Fibroblast of lung (primary cell): ENCODE measurements around the gene ABL2. TPM values are rescaled to one million over a fixed set of nuclear protein-coding genes. Genes with fewer than 3 reads are reported as not detected.

Source experiments
- DNase-seq, 2 donors: peaks; one replicate each; pipeline versions ENCODE4 v3.0.0 to v3.0.0-alpha.2; 2010; ENCODE audit warnings: low read depth in 2 of 2
- H2AFZ ChIP-seq: 2 replicates; pipeline ENCODE4 v1.5.1; 2012; ENCODE audit warnings: low read length, control low read depth, inconsistent platforms
- H3K27ac ChIP-seq: 2 replicates; pipeline ENCODE4 v1.5.1; 2011; ENCODE audit warnings: low read length, control low read depth; ENCODE audit not compliant: insufficient read depth
- H3K27me3 ChIP-seq: 2 replicates; pipeline ENCODE4 v1.5.1; 2011; ENCODE audit warnings: mild to moderate bottlenecking, low read length; ENCODE audit not compliant: control insufficient read depth, insufficient read depth
- H3K36me3 ChIP-seq: 2 replicates; pipeline ENCODE4 v1.5.1; 2011; ENCODE audit warnings: low read length; ENCODE audit not compliant: control insufficient read depth, insufficient read depth
- H3K4me1 ChIP-seq: 2 replicates; pipeline ENCODE4 v1.5.1; 2011; ENCODE audit warnings: low read length; ENCODE audit not compliant: control insufficient read depth, insufficient read depth; ENCODE audit errors: extremely low read depth
- H3K4me2 ChIP-seq: 2 replicates; pipeline ENCODE4 v1.5.1; 2011; ENCODE audit warnings: low read length, control low read depth; ENCODE audit not compliant: insufficient read depth; ENCODE audit errors: extremely low read depth
- H3K4me3 ChIP-seq, 4 experiments: fragments of 200-600 bp in 1 of 4; sonication (generic) in 1 of 4; replicated peaks in 1 of 4; 2 replicates each; pipeline ENCODE4 v1.5.1; 2011 to 2016; ENCODE audit warnings: low read length in 4 of 4, low read depth in 3 of 4, mild to moderate bottlenecking in 3 of 4, control low read depth in 2 of 4, inconsistent platforms in 1 of 4, mixed read lengths in 1 of 4; ENCODE audit not compliant: insufficient read depth in 1 of 4; ENCODE audit errors: control extremely low read depth in 1 of 4
- H3K79me2 ChIP-seq: 2 replicates; pipeline ENCODE4 v1.5.1; 2012; ENCODE audit warnings: mild to moderate bottlenecking, low read length, inconsistent platforms; ENCODE audit not compliant: control insufficient read depth, insufficient read depth
- H3K9ac ChIP-seq: 2 replicates; pipeline ENCODE4 v1.5.1; 2011; ENCODE audit warnings: mild to moderate bottlenecking, low read length, control low read depth; ENCODE audit not compliant: insufficient read depth
- H3K9me3 ChIP-seq: 2 replicates; pipeline ENCODE4 v1.5.1; 2012; ENCODE audit warnings: low read depth, low read length; ENCODE audit not compliant: control insufficient read depth, insufficient read depth
- H4K20me1 ChIP-seq: 2 replicates; pipeline ENCODE4 v1.5.1; 2011; ENCODE audit warnings: low read length; ENCODE audit not compliant: control insufficient read depth, insufficient read depth; ENCODE audit errors: extremely low read depth
- EZH2 ChIP-seq: IDR thresholded peaks from 2 replicates; pipeline ENCODE4 v1.5.1; 2012; ENCODE audit warnings: low read length, control low read depth, mild to moderate bottlenecking; ENCODE audit errors: missing control alignments
- polyA plus RNA-seq, 2 donors: library from polyadenylated mRNA; depleted of rRNA in 1 of 2; stranded (reverse) in 1 of 2; unstranded in 1 of 2; fragments of >200 nt; gene quantifications; 2 replicates each; pipeline ENCODE4 v1.2.1, GENCODE V29; 2011 to 2012; ENCODE audit warnings: missing spikeins in 1 of 2
- total RNA-seq: library from RNA; depleted of rRNA; stranded (reverse); fragments of >200 nt; gene quantifications from 2 replicates; pipeline ENCODE4 v1.2.1, GENCODE V29; 2014
- TF ChIP-seq, protein P1 (sequence below), 2 donors: IDR thresholded peaks in 1 of 2; conservative IDR thresholded peaks in 1 of 2; 1 replicate in 1 of 2; 2 replicates in 1 of 2; pipeline ENCODE4 v1.5.1; 2011 to 2012; ENCODE audit warnings: low read length in 2 of 2, control low read depth in 1 of 2, inconsistent platforms in 1 of 2, low read depth in 1 of 2, mild to moderate bottlenecking in 1 of 2

ABL2 gene
- total and polyA plus RNA-seq, 2 donors (not counting 1 experiment from before 2014, with no cell fraction given): 36.1 to 85.4 TPM

GRCh38 chr1:179169616-179170467, 59.6 kb downstream of the ABL2 start:
- no peak overlapping the region for H3K9ac ChIP-seq
- H3K79me2 ChIP-seq: peaks cover 22% of the 10 kb centered on the region

GRCh38 chr1:179168536-179168935, 60.9 kb downstream of the ABL2 start:
- TF ChIP-seq, protein P1, sequence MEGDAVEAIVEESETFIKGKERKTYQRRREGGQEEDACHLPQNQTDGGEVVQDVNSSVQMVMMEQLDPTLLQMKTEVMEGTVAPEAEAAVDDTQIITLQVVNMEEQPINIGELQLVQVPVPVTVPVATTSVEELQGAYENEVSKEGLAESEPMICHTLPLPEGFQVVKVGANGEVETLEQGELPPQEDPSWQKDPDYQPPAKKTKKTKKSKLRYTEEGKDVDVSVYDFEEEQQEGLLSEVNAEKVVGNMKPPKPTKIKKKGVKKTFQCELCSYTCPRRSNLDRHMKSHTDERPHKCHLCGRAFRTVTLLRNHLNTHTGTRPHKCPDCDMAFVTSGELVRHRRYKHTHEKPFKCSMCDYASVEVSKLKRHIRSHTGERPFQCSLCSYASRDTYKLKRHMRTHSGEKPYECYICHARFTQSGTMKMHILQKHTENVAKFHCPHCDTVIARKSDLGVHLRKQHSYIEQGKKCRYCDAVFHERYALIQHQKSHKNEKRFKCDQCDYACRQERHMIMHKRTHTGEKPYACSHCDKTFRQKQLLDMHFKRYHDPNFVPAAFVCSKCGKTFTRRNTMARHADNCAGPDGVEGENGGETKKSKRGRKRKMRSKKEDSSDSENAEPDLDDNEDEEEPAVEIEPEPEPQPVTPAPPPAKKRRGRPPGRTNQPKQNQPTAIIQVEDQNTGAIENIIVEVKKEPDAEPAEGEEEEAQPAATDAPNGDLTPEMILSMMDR (conservative IDR thresholded peaks at IDR 0.05 in 1 of 2, IDR thresholded peaks at IDR 0.05 in 1 of 2; ENCODE audit: low read depth in 1 of 2, low read length in 2 of 2): no peak
- TF ChIP-seq EZH2: no peak
- Histone ChIP-seq H3K4me2 (no peak overlapping the region), H3K79me2 (peaks cover 22% of the 10 kb centered on the region)

More at GRCh38 chr1:179169616-179170467, 59.6 kb downstream of the ABL2 start:
- no peak overlapping the region for H2AFZ ChIP-seq
- no peaks in the 10 kb centered on the region for H3K36me3 ChIP-seq
- H3K4me1 ChIP-seq: peaks cover 3% of the 10 kb centered on the region
- no peaks in the 10 kb centered on the region for H3K27me3 ChIP-seq
- no peaks in the 10 kb centered on the region for H3K9me3 ChIP-seq
- no peak for TF ChIP-seq EZH2
- TF ChIP-seq, protein P1 (conservative IDR thresholded peaks at IDR 0.05 in 1 of 2, IDR thresholded peaks at IDR 0.05 in 1 of 2; ENCODE audit: low read depth in 1 of 2, low read length in 2 of 2): no peak
- peak; percentile 80 to 88 for DNase-seq
- H3K27ac ChIP-seq: peak overlapping the region; percentile 82
- peak overlapping the region; percentile 6 for H3K4me2 ChIP-seq
- H3K4me3 ChIP-seq: no peak overlapping the region
- H4K20me1 ChIP-seq: no peaks in the 10 kb centered on the region

DNA sequence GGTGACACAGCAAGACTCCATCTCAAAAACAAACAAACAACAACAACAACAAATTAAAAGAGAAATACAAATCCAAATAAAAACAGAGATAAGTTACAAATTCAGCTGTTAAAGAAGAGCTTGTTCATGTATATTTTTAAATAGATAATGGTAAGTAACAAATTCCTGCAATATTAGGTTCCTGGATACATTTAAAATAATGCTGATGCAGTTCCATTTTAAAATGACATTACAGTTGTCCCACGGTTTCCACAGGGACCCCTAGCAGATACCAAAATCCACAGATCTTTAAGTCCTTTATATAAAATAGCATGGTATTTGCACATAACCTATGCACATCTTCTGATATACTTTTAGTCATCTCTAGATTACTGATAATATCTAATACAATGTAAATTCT, 61.5 kb downstream of the ABL2 start:
- DNase-seq: no peak
- H3K36me3 ChIP-seq: no peaks in the 10 kb centered on the region
- H3K4me2 ChIP-seq: no peak overlapping the region
- no peak overlapping the region for H3K4me3 ChIP-seq
- H4K20me1 ChIP-seq: no peaks in the 10 kb centered on the region
- TF ChIP-seq EZH2: no peak
- TF ChIP-seq, protein P1 (conservative IDR thresholded peaks at IDR 0.05 in 1 of 2, IDR thresholded peaks at IDR 0.05 in 1 of 2; ENCODE audit: low read depth in 1 of 2, low read length in 2 of 2): no peak
- H3K9me3 ChIP-seq: no peaks in the 10 kb centered on the region
- H3K9ac ChIP-seq: no peak overlapping the region
- peaks cover 23% of the 10 kb centered on the region for H3K79me2 ChIP-seq
- no peak overlapping the region for H2AFZ ChIP-seq
- peaks cover 3% of the 10 kb centered on the region for H3K4me1 ChIP-seq
- no peaks in the 10 kb centered on the region for H3K27me3 ChIP-seq
- H3K27ac ChIP-seq: no peak overlapping the region

More at GRCh38 chr1:179168536-179168935, 60.9 kb downstream of the ABL2 start:
- no peaks in the 10 kb centered on the region for H3K36me3 ChIP-seq
- H3K27me3 ChIP-seq: no peaks in the 10 kb centered on the region
- DNase-seq: no peak
- H2AFZ ChIP-seq: no peak overlapping the region
- peaks cover 3% of the 10 kb centered on the region for H3K4me1 ChIP-seq
- H3K9me3 ChIP-seq: no peaks in the 10 kb centered on the region
- H3K27ac ChIP-seq: no peak overlapping the region
- H4K20me1 ChIP-seq: no peaks in the 10 kb centered on the region
- no peak overlapping the region for H3K4me3 ChIP-seq
- no peak overlapping the region for H3K9ac ChIP-seq
